ENCODE measurements around the gene SCARF2. TPM values are rescaled to one million over a fixed set of nuclear protein-coding genes. Genes with fewer than 3 reads are reported as not detected.

The SCARF2 gene
- total RNA-seq, 2 donors from 2014 or later: 12.8 to 28.6 TPM

GRCh38 chr22:20403779-20404140 lies 33.9 kb downstream of the SCARF2 start:
- no peaks in the 10 kb centered on the region for H3K4me1 ChIP-seq (replicated peaks)
- no peak for DNase-seq (ENCODE audit: low spot score)
- intact Hi-C loops (cut with DNase I): no loop called here
- no peaks in the 10 kb centered on the region for H3K36me3 ChIP-seq
- H3K9me3 ChIP-seq: no peaks in the 10 kb centered on the region
- H3K4me3 ChIP-seq: no peak overlapping the region
- no peak for TF ChIP-seq CTCF (IDR thresholded peaks at IDR 0.05)
- no peak for TF ChIP-seq POLR2AphosphoS5 (IDR thresholded peaks at IDR 0.05)
- TF ChIP-seq POLR2A (IDR thresholded peaks at IDR 0.05): no peak
- H3K27me3 ChIP-seq (replicated peaks; ENCODE audit: insufficient read depth): no peaks in the 10 kb centered on the region
- 92% methylated on average over 6 of the region's 6 CpGs for WGBS
- H3K27ac ChIP-seq: no peak overlapping the region

- Histone ChIP-seq H3K4me3 (no peak overlapping the region), H3K9me3 (no peaks in the 10 kb centered on the region), H3K4me1 (replicated peaks) (no peaks in the 10 kb centered on the region), H3K27ac (no peak overlapping the region), H3K27me3 (replicated peaks; ENCODE audit: insufficient read depth) (no peaks in the 10 kb centered on the region), H3K36me3 (no peaks in the 10 kb centered on the region)
- WGBS: 95% methylated on average over 9 of the region's 9 CpGs
- DNase-seq (ENCODE audit: low spot score): no peak
- no peak for TF ChIP-seq POLR2A (IDR thresholded peaks at IDR 0.05)
- intact Hi-C loops (cut with DNase I): no loop called here
Observed at GRCh38 chr22:20402960-20403778, 34.5 kb downstream of the SCARF2 start.

GRCh38 chr22:20401376-20402014 lies 36.1 kb downstream of the SCARF2 start:
- Histone ChIP-seq H3K27me3 (replicated peaks; ENCODE audit: insufficient read depth) (no peaks in the 10 kb centered on the region), H3K4me1 (replicated peaks) (no peaks in the 10 kb centered on the region), H3K36me3 (no peaks in the 10 kb centered on the region), H3K27ac (no peak overlapping the region), H3K9me3 (no peaks in the 10 kb centered on the region), H3K4me3 (no peak overlapping the region)
- intact Hi-C loops (cut with DNase I): no loop called here
- WGBS: 95% methylated on average over 13 of the region's 13 CpGs
- no peak for DNase-seq (ENCODE audit: low spot score)
- no peak for TF ChIP-seq POLR2AphosphoS5 (IDR thresholded peaks at IDR 0.05)
- no peak for TF ChIP-seq POLR2A (IDR thresholded peaks at IDR 0.05)
- TF ChIP-seq CTCF (IDR thresholded peaks at IDR 0.05): no peak

DNA sequence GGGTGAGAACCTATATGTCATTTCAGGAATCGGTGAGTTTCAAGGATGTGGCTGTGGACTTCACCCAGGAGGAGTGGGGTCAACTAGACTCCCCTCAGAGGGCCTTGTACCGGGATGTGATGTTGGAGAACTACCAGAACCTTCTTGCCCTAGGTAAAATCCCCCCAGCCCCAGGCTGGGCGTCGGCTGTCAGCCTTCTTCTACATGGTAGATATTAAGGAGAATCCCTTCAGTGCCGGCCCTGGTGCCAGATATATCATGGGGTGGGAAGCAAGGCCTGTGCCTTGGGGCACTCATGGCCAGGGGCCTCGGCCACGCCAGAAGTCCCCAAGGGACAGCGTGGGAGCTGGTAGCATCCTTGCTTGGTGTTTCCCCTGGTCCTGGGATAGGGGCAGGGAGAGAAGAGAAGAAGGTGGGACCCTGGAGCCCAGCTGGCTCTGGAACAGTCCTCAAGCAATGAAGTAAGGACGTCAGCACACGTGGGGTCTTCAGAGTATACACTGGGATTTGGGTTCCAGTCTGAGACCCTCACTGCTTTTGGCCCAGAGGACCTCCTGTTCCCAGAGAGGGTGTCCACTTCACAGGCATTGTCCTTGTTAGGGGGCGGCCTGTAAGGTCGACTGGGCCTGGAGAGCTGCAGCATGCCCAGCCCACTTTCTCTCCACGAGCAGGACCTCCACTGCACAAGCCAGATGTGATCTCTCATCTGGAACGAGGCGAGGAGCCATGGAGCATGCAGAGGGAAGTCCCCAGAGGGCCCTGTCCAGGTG lies 36.8 kb downstream of the SCARF2 start:
- TF ChIP-seq POLR2A (IDR thresholded peaks at IDR 0.05): no peak
- TF ChIP-seq POLR2AphosphoS5 (IDR thresholded peaks at IDR 0.05): no peak
- TF ChIP-seq CTCF (IDR thresholded peaks at IDR 0.05): no peak
- intact Hi-C loops (cut with DNase I): no loop called here
- Histone ChIP-seq H3K36me3 (no peaks in the 10 kb centered on the region), H3K4me3 (no peak overlapping the region), H3K4me1 (replicated peaks) (no peaks in the 10 kb centered on the region), H3K27me3 (replicated peaks; ENCODE audit: insufficient read depth) (no peaks in the 10 kb centered on the region), H3K27ac (no peak overlapping the region), H3K9me3 (no peaks in the 10 kb centered on the region)
- 91% methylated on average over 15 of the region's 15 CpGs for WGBS
- no peak for DNase-seq (ENCODE audit: low spot score)

- intact Hi-C loops (cut with DNase I): no loop called here
- Histone ChIP-seq H3K4me3 (no peak overlapping the region), H3K27me3 (replicated peaks; ENCODE audit: insufficient read depth) (no peaks in the 10 kb centered on the region), H3K4me1 (replicated peaks) (peaks cover 7% of the 10 kb centered on the region), H3K36me3 (no peaks in the 10 kb centered on the region), H3K9me3 (no peaks in the 10 kb centered on the region), H3K27ac (no peak overlapping the region)
- TF ChIP-seq POLR2A (IDR thresholded peaks at IDR 0.05) (no peak), POLR2AphosphoS5 (IDR thresholded peaks at IDR 0.05) (no peak), CTCF (IDR thresholded peaks at IDR 0.05) (no peak)
- WGBS: 90% methylated on average over 4 of the region's 4 CpGs
- DNase-seq (ENCODE audit: low spot score): no peak
Observed at GRCh38 chr22:20399866-20400605, 37.6 kb downstream of the SCARF2 start.

Data from prostate gland (tissue), 2 donors.